Measurements from ENCODE around the gene FAP.
A peak's percentile ranks its signal among the peaks of the same experiment; 100 is the strongest.

Gene FAP

GRCh38 chr2:162156149-162156548 lies 87.1 kb downstream of the FAP start:
- no peak for TF ChIP-seq SPI1 (IDR thresholded peaks at IDR 0.05; ENCODE audit: low read depth, low read length)
- TF ChIP-seq PAX5 (IDR thresholded peaks at IDR 0.05; ENCODE audit: insufficient read depth, low read length, severe bottlenecking), result no peak
- no peak for TF ChIP-seq POLR2A (IDR thresholded peaks at IDR 0.05; ENCODE audit: low read depth, low read length)
- TF ChIP-seq TAF1 (IDR thresholded peaks at IDR 0.05; ENCODE audit: low read depth, low read length), result no peak
- TF ChIP-seq POLR2AphosphoS5 (IDR thresholded peaks at IDR 0.05; ENCODE audit: low read depth, low read length), result no peak
- no peak for TF ChIP-seq POU2F2 (IDR thresholded peaks at IDR 0.05; ENCODE audit: low read depth, low read length)
- FAIRE-seq, result no peak
- DNase-seq (ENCODE audit: insufficient read length, low spot score), result no peak

GRCh38 chr2:162155093-162155492 lies 88.2 kb downstream of the FAP start:
- FAIRE-seq, result no peak
- no peak for DNase-seq (ENCODE audit: insufficient read length, low spot score)
- TF ChIP-seq POLR2AphosphoS5 (IDR thresholded peaks at IDR 0.05; ENCODE audit: low read depth, low read length), result no peak
- no peak for TF ChIP-seq TAF1 (IDR thresholded peaks at IDR 0.05; ENCODE audit: low read depth, low read length)
- TF ChIP-seq SPI1 (IDR thresholded peaks at IDR 0.05; ENCODE audit: low read depth, low read length), result no peak
- TF ChIP-seq POU2F2 (IDR thresholded peaks at IDR 0.05; ENCODE audit: low read depth, low read length), result no peak
- no peak for TF ChIP-seq POLR2A (IDR thresholded peaks at IDR 0.05; ENCODE audit: low read depth, low read length)
- no peak for TF ChIP-seq PAX5 (IDR thresholded peaks at IDR 0.05; ENCODE audit: insufficient read depth, low read length, severe bottlenecking)

GRCh38 chr2:162153608-162154224 lies 89.5 kb downstream of the FAP start:
- FAIRE-seq, result peak; percentile 50
- no peak for TF ChIP-seq POLR2AphosphoS5 (IDR thresholded peaks at IDR 0.05; ENCODE audit: low read depth, low read length)
- TF ChIP-seq TAF1 (IDR thresholded peaks at IDR 0.05; ENCODE audit: low read depth, low read length), result no peak
- no peak for TF ChIP-seq SPI1 (IDR thresholded peaks at IDR 0.05; ENCODE audit: low read depth, low read length)
- TF ChIP-seq PAX5 (IDR thresholded peaks at IDR 0.05; ENCODE audit: insufficient read depth, low read length, severe bottlenecking), result no peak
- TF ChIP-seq POU2F2 (IDR thresholded peaks at IDR 0.05; ENCODE audit: low read depth, low read length), result no peak
- TF ChIP-seq POLR2A (IDR thresholded peaks at IDR 0.05; ENCODE audit: low read depth, low read length), result no peak
- DNase-seq (ENCODE audit: insufficient read length, low spot score), result peak; percentile 14

- DNase-seq (ENCODE audit: insufficient read length, low spot score) (no peak), FAIRE-seq (no peak)
- no peak for TF ChIP-seq POLR2A (IDR thresholded peaks at IDR 0.05; ENCODE audit: low read depth, low read length)
Measured at GRCh38 chr2:162152147-162152546, 91.1 kb downstream of the FAP start, which contains the start of gene GCG. Gene GCG (minus strand): TSS chr2:162152247. CDS start chr2:162149178, 3,069 bp downstream.

- FAIRE-seq (no peak), DNase-seq (ENCODE audit: insufficient read length, low spot score) (no peak)
- TF ChIP-seq POLR2A (IDR thresholded peaks at IDR 0.05; ENCODE audit: low read depth, low read length) (no peak), PAX5 (IDR thresholded peaks at IDR 0.05; ENCODE audit: insufficient read depth, low read length, severe bottlenecking) (no peak), POLR2AphosphoS5 (IDR thresholded peaks at IDR 0.05; ENCODE audit: low read depth, low read length) (no peak), POU2F2 (IDR thresholded peaks at IDR 0.05; ENCODE audit: low read depth, low read length) (no peak), TAF1 (IDR thresholded peaks at IDR 0.05; ENCODE audit: low read depth, low read length) (no peak), SPI1 (IDR thresholded peaks at IDR 0.05; ENCODE audit: low read depth, low read length) (no peak)
Measured at GRCh38 chr2:162149940-162150339, 93.3 kb downstream of the FAP start.

GRCh38 chr2:162149466-162149865 lies 93.8 kb downstream of the FAP start:
- TF ChIP-seq POLR2AphosphoS5 (IDR thresholded peaks at IDR 0.05; ENCODE audit: low read depth, low read length), result no peak
- TF ChIP-seq PAX5 (IDR thresholded peaks at IDR 0.05; ENCODE audit: insufficient read depth, low read length, severe bottlenecking), result no peak
- TF ChIP-seq SPI1 (IDR thresholded peaks at IDR 0.05; ENCODE audit: low read depth, low read length), result no peak
- no peak for TF ChIP-seq POU2F2 (IDR thresholded peaks at IDR 0.05; ENCODE audit: low read depth, low read length)
- no peak for TF ChIP-seq TAF1 (IDR thresholded peaks at IDR 0.05; ENCODE audit: low read depth, low read length)
- TF ChIP-seq POLR2A (IDR thresholded peaks at IDR 0.05; ENCODE audit: low read depth, low read length), result no peak
- FAIRE-seq, result no peak
- no peak for DNase-seq (ENCODE audit: insufficient read length, low spot score)

- no peak for DNase-seq (ENCODE audit: insufficient read length, low spot score)
- no peak for FAIRE-seq
Measured at GRCh38 chr2:162148956-162149355, 94.3 kb downstream of the FAP start.

GRCh38 chr2:162143969-162144368 lies 99.3 kb downstream of the FAP start:
- FAIRE-seq (no peak), DNase-seq (ENCODE audit: insufficient read length, low spot score) (no peak)
- TF ChIP-seq POU2F2 (IDR thresholded peaks at IDR 0.05; ENCODE audit: low read depth, low read length) (no peak), SPI1 (IDR thresholded peaks at IDR 0.05; ENCODE audit: low read depth, low read length) (no peak), PAX5 (IDR thresholded peaks at IDR 0.05; ENCODE audit: insufficient read depth, low read length, severe bottlenecking) (no peak), TAF1 (IDR thresholded peaks at IDR 0.05; ENCODE audit: low read depth, low read length) (no peak), POLR2AphosphoS5 (IDR thresholded peaks at IDR 0.05; ENCODE audit: low read depth, low read length) (no peak), POLR2A (IDR thresholded peaks at IDR 0.05; ENCODE audit: low read depth, low read length) (no peak)

More at GRCh38 chr2:162148956-162149355, 94.3 kb downstream of the FAP start:
- TF ChIP-seq PAX5 (IDR thresholded peaks at IDR 0.05; ENCODE audit: insufficient read depth, low read length, severe bottlenecking) (no peak), TAF1 (IDR thresholded peaks at IDR 0.05; ENCODE audit: low read depth, low read length) (no peak), POLR2A (IDR thresholded peaks at IDR 0.05; ENCODE audit: low read depth, low read length) (no peak), POLR2AphosphoS5 (IDR thresholded peaks at IDR 0.05; ENCODE audit: low read depth, low read length) (no peak), POU2F2 (IDR thresholded peaks at IDR 0.05; ENCODE audit: low read depth, low read length) (no peak), SPI1 (IDR thresholded peaks at IDR 0.05; ENCODE audit: low read depth, low read length) (no peak)

- FAIRE-seq (no peak), DNase-seq (ENCODE audit: insufficient read length, low spot score) (no peak)
- TF ChIP-seq POLR2AphosphoS5 (IDR thresholded peaks at IDR 0.05; ENCODE audit: low read depth, low read length) (no peak), POLR2A (IDR thresholded peaks at IDR 0.05; ENCODE audit: low read depth, low read length) (no peak), POU2F2 (IDR thresholded peaks at IDR 0.05; ENCODE audit: low read depth, low read length) (no peak), TAF1 (IDR thresholded peaks at IDR 0.05; ENCODE audit: low read depth, low read length) (no peak), PAX5 (IDR thresholded peaks at IDR 0.05; ENCODE audit: insufficient read depth, low read length, severe bottlenecking) (no peak), SPI1 (IDR thresholded peaks at IDR 0.05; ENCODE audit: low read depth, low read length) (no peak)
Measured at GRCh38 chr2:162138310-162138709, 104.9 kb downstream of the FAP start.

- DNase-seq (ENCODE audit: insufficient read length, low spot score) (no peak), FAIRE-seq (no peak)
- TF ChIP-seq SPI1 (IDR thresholded peaks at IDR 0.05; ENCODE audit: low read depth, low read length) (no peak), POLR2AphosphoS5 (IDR thresholded peaks at IDR 0.05; ENCODE audit: low read depth, low read length) (no peak), POU2F2 (IDR thresholded peaks at IDR 0.05; ENCODE audit: low read depth, low read length) (no peak), TAF1 (IDR thresholded peaks at IDR 0.05; ENCODE audit: low read depth, low read length) (no peak), POLR2A (IDR thresholded peaks at IDR 0.05; ENCODE audit: low read depth, low read length) (no peak), PAX5 (IDR thresholded peaks at IDR 0.05; ENCODE audit: insufficient read depth, low read length, severe bottlenecking) (no peak)
Measured at GRCh38 chr2:162127422-162127821, 115.8 kb downstream of the FAP start.
